Midbrain (tissue), 1 donor: Measurements from ENCODE around the gene PCSK1.

Experiments used
- DNase-seq: peaks from one replicate; lab custom pipeline; 2025; lab: John Stamatoyannopoulos, UW

PCSK1 gene

GRCh38 chr5:96433066-96433447, at the start of gene PCSK1:
TSS of gene PCSK1 (minus strand) at chr5:96433248. CDS start at chr5:96433042, 206 bp downstream.
- no peak for DNase-seq

DNA sequence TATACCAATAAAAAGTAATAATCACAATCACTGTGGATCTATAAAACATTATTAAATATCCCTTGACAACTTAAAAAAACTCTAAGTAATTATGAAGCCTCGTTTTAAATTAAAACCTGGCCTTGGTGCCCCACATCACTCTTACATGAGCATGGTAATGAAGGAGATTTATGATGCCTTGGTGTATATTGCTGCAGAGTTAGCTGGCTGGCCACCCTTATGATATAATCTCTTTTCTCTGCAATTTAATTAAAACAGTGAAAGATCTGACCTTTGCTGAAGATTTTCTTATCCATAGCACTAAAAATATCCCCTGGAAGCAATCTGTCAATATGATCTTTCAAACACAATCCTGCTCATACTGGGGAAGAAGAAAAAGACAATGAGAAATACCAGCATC, 48.8 kb upstream of the PCSK1 start:
- no peak for DNase-seq

- DNase-seq: no peak
Measured at GRCh38 chr5:96481009-96481786, 48.1 kb upstream of the PCSK1 start.

- DNase-seq: no peak
Measured at GRCh38 chr5:96478983-96479382, 45.9 kb upstream of the PCSK1 start.

DNA sequence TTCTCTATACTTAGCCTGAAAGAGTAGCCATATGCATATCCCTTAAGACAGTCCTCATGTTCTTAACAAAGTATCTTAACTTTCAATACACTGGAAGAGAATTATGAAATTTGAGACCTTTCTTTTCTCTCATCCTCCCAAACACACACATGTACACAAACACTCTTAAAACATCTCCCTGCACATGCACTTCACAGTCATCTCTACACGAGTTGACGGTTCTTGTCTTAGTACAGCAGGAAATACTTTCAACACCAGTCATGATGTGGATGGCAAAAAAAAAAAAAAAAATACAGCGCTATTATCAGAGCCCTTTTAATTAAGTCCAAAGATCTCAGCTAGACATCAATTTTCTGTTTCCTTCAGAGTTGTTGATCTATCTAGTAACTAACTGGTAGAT, 43.6 kb upstream of the PCSK1 start:
- no peak for DNase-seq

DNA sequence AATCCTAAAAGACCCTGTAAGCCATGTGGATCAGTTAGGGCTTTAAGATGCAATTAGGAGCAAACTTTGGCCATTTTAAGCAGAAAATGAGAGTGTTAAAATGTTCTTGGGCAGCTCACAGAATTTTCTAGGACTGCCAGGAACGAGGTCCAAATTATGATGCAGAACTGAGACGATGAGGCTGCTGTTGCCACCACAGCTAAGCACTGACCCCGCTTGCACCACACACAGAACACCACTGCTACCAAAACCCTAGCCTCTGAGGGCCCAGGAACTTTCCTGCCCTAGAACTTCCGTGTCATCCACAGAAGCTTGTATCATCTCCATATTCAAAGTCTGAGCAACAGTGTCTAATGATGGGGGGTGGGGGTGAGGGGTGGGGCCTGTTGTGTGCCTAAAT, 41.0 kb upstream of the PCSK1 start:
- no peak for DNase-seq

- no peak for DNase-seq
Measured at GRCh38 chr5:96473155-96473554, 40.1 kb upstream of the PCSK1 start.

GRCh38 chr5:96470785-96471184, 37.7 kb upstream of the PCSK1 start:
- DNase-seq: no peak

DNA sequence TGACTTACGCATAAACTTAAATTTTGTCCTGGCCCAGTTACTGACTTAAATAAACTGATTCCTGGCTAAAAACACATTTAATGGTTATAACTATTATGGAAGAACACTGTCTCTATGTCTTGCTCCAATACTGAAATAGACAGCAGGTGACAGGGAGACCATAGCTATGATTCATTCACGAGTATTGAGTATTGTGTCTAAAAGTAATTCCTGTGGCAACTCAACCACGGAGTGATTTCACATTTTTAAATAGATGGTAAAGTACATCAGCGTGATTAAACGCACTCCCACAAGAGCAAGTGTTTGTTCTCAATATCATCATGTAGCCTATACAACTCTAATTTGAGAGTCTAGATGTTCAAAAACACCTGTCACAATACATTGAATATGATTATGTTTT, 35.9 kb upstream of the PCSK1 start:
- DNase-seq: no peak

GRCh38 chr5:96463091-96463490, 30.0 kb upstream of the PCSK1 start:
- no peak for DNase-seq

GRCh38 chr5:96459313-96460121, 26.5 kb upstream of the PCSK1 start:
- no peak for DNase-seq

DNA sequence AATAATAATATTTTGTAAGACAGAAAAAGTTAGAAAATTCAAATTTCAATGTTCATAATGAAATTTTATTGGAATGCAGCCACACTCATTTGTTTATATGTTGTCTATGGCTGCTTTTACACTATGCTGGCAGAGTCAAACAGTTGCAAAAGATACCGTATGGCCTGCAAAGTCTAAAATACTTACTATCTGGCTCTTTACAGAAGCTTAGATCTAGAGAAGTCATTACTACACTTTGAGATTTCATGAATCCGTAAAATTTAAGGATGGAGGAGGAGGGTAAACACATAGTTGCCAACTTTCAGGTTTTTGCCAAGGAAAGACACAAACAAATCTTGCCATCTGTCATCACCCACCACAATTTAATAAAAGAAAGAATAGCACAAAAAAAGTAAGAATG, 25.1 kb upstream of the PCSK1 start:
- no peak for DNase-seq

DNA sequence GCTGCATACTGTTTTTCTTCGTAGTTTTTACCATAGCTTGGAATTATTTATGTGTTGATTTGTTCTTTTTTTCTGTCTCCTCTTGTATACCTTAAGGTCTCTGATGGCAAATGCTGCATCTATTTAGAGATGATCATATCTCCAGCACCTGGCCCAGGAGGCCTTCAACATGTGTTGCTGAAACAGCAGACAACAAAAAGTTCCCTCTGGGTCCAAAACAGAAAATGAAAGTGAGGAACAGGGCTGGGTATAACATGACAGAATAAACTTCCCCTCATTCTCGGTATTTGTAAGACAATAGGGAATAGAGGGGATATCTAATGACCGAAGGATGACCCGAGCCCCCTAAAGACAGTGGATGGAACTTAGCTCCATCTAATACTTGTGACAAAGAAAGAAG, 22.7 kb upstream of the PCSK1 start:
- no peak for DNase-seq

DNA sequence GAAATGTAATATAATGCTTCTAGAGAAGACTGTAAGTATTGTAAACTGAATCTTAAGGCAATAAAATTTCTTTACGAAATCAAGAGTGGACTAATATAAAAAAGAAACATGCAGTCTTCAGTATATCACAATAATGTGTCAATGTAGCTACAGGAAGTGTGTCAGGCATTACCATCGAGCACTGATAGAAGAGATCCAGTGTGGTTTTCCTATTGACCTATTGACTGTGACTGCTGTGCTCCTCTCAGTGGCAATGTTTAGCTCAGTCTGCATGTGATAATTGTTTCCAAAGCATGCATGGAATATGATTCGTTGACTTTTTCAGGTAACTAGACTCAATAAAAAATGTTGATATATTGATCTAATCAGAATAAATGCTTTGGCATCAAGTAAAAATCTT, 20.3 kb upstream of the PCSK1 start:
- DNase-seq: no peak

- DNase-seq: no peak
Measured at GRCh38 chr5:96447949-96448348, 14.9 kb upstream of the PCSK1 start.

DNA sequence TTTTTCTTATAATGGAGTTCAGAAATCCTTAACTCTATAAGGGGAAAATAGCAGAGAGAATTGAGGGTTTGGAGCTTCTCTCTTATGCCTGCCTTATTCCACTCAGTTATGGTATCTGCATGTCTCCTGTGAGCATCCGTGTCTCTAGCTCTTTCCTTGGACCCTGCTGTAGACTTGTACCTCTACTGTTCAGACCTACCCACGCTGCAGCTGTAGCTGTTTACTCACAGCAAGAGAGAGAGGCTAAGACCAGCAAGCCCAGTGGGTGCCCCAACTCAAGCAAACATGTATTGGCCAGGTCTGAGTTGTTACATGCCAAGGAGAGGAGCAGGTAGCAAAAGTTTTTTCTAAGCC, 7.1 kb upstream of the PCSK1 start:
- no peak for DNase-seq

- DNase-seq: no peak
Measured at GRCh38 chr5:96439477-96440184, 6.6 kb upstream of the PCSK1 start.

- DNase-seq: peak; percentile 36
Measured at GRCh38 chr5:96434201-96434645, 1.2 kb upstream of the PCSK1 start.

- DNase-seq: no peak
Measured at GRCh38 chr5:96432216-96433065, 607 bp downstream of the PCSK1 start.

DNA sequence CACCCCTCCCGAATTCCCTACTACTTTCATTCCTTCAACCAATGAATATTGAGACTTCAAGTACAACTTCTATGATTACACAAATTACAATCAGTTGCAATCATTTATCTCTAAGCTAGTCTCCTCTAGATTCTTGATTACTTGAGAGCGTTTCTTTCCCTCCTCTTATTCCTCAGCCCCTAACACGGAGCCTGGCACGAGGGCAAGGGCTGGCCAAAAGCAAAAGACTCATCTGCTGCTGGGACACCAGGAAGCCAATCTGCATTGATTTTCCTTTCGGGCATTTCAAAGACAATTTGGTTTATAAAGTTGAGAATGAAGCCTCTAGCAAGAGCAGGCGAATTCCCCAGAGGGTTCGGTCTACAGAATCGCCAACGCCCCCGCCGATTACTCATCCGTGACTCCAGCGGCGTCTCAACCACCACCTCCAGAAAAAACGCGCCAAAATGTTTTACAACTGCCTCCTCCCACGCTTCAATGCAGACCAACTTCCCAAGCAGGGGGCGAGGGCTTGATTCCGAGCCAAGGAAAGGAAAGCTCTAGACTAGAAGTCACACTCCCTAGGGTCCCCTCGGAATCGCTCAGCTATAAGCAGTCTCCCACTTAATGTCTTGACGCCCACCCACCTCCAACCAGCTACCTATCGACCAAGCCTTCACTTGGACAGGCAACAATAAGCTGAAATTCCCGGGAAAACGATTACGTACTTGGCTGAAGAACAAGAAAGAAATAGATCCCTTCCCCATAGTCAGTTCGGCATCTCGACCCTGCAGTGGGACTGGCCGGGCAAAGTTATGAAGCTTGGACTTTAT, 1.5 kb downstream of the PCSK1 start:
- DNase-seq: no peak

DNA sequence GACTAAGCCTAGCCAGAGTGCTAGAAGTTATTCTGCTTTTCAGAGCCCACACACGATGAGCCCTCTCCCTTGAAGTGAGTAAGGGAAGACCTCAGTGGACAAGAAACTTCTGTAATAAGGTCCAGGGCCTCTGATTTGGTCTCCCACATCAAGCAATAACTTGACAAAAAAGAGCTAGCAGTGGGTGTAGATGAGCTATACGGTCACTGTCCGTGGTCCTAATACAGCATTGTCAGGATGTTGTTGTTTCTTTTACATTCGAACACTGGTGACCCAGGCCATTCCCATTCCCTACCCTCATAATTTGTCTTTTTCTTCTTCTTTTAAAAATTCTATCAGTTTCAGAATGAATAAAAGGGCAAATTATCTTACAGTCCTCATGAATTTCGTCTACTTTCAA, 5.2 kb downstream of the PCSK1 start:
- no peak for DNase-seq
